ENCODE measurements around the gene RPS15A. TPM values are rescaled to one million over a fixed set of nuclear protein-coding genes. Genes with fewer than 3 reads are reported as not detected.
"Not testable (repeated sequence)": the region's sequence is repeated elsewhere in the genome, so short reads cannot be mapped to it uniquely, and the experiment has no call there.

Gene RPS15A
- total RNA-seq, 1 donor from 2014 or later = 750 TPM

GRCh38 chr16:18772171-18772570, 18.0 kb downstream of the RPS15A start:
- DNase-seq (ENCODE audit: missing footprints); intact Hi-C loops (cut with DNase I); ATAC-seq: not testable (repeated sequence)

- DNase-seq (ENCODE audit: missing footprints); ATAC-seq; intact Hi-C loops (cut with DNase I): not testable (repeated sequence)
Measured at GRCh38 chr16:18770336-18770962, 19.7 kb downstream of the RPS15A start.

- ATAC-seq; intact Hi-C loops (cut with DNase I): not testable (repeated sequence)
Measured at GRCh38 chr16:18767217-18767616, 22.9 kb downstream of the RPS15A start.

GRCh38 chr16:18762713-18763112, 27.4 kb downstream of the RPS15A start:
- DNase-seq (ENCODE audit: missing footprints); ATAC-seq; intact Hi-C loops (cut with DNase I): not testable (repeated sequence)

More at GRCh38 chr16:18767217-18767616, 22.9 kb downstream of the RPS15A start:
- DNase-seq (ENCODE audit: missing footprints) = not testable (repeated sequence)

- DNase-seq (ENCODE audit: missing footprints); intact Hi-C loops (cut with DNase I): not testable (repeated sequence)
- peak; percentile 88 for ATAC-seq
Measured at GRCh38 chr16:18759598-18760520, 30.3 kb downstream of the RPS15A start.

- intact Hi-C loops (cut with DNase I); DNase-seq (ENCODE audit: missing footprints); ATAC-seq: not testable (repeated sequence)
Measured at GRCh38 chr16:18757960-18758660, 32.0 kb downstream of the RPS15A start.

- DNase-seq (ENCODE audit: missing footprints); ATAC-seq; intact Hi-C loops (cut with DNase I): not testable (repeated sequence)
Measured at GRCh38 chr16:18756639-18757038, 33.5 kb downstream of the RPS15A start.

- intact Hi-C loops (cut with DNase I); DNase-seq (ENCODE audit: missing footprints); ATAC-seq: not testable (repeated sequence)
Measured at GRCh38 chr16:18742870-18743269, 47.3 kb downstream of the RPS15A start.

GRCh38 chr16:18740027-18740426, 50.1 kb downstream of the RPS15A start:
- DNase-seq (ENCODE audit: missing footprints); intact Hi-C loops (cut with DNase I); ATAC-seq: not testable (repeated sequence)

GRCh38 chr16:18738768-18739167, 51.4 kb downstream of the RPS15A start:
- DNase-seq (ENCODE audit: missing footprints); intact Hi-C loops (cut with DNase I); ATAC-seq: not testable (repeated sequence)

- intact Hi-C loops (cut with DNase I); DNase-seq (ENCODE audit: missing footprints); ATAC-seq: not testable (repeated sequence)
Measured at GRCh38 chr16:18734279-18734678, 55.9 kb downstream of the RPS15A start.

Other genes starting within 250 kb of the RPS15A start
- gene NOMO2, start 228.2 kb downstream of the RPS15A start, total RNA-seq = 175 TPM
- 27.2 TPM for gene ARL6IP1, start 11.2 kb upstream of the RPS15A start, total RNA-seq
- gene SMG1, start 136.1 kb upstream of the RPS15A start, total RNA-seq = 37.9 TPM
- 1.3 TPM for gene TMC7, start 193.6 kb upstream of the RPS15A start, total RNA-seq